HG03175 (cell line): ENCODE results near the gene EMC8.
"Not testable (repeated sequence)": the region's sequence is repeated elsewhere in the genome, so short reads cannot be mapped to it uniquely, and the experiment has no call there.

ENCODE experiments used
- ATAC-seq: cut with Tn5 transposase; IDR thresholded peaks from one replicate; pipeline ENCODE4 v1.9.1; 2021; ENCODE audit warnings: mild to moderate bottlenecking, moderate library complexity; ENCODE audit not compliant: unreplicated experiment

EMC8 gene

GRCh38 chr16:85799497-85800320, at the start of gene EMC8, which contains the start of gene COX4I1:
Gene EMC8 (minus strand): TSS chr16:85799544. CDS start chr16:85799295, 249 bp downstream.
Gene COX4I1 (plus strand): TSS chr16:85799695. CDS start chr16:85801206, 1,511 bp downstream.
- peak; percentile 81 for ATAC-seq

DNA sequence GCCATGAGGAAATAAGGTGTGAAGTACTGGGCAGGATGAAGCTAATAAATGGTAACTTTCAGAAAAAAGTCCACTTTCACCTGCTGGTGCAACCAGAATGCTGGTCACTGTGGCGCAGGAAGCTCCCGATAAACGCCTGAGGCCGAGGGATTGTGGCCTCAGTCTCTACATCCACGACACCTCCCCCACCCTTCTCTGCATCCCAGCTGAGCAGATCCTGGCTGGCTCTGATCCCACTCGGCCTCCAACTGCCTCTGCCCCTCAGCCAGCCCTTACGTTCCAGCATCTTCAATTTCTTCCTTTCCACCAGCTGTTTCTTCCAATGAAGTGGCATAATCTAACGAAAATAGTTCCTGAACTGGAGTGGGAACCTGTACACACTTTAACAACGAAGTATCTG, 49.6 kb upstream of the EMC8 start:
- ATAC-seq: no peak

DNA sequence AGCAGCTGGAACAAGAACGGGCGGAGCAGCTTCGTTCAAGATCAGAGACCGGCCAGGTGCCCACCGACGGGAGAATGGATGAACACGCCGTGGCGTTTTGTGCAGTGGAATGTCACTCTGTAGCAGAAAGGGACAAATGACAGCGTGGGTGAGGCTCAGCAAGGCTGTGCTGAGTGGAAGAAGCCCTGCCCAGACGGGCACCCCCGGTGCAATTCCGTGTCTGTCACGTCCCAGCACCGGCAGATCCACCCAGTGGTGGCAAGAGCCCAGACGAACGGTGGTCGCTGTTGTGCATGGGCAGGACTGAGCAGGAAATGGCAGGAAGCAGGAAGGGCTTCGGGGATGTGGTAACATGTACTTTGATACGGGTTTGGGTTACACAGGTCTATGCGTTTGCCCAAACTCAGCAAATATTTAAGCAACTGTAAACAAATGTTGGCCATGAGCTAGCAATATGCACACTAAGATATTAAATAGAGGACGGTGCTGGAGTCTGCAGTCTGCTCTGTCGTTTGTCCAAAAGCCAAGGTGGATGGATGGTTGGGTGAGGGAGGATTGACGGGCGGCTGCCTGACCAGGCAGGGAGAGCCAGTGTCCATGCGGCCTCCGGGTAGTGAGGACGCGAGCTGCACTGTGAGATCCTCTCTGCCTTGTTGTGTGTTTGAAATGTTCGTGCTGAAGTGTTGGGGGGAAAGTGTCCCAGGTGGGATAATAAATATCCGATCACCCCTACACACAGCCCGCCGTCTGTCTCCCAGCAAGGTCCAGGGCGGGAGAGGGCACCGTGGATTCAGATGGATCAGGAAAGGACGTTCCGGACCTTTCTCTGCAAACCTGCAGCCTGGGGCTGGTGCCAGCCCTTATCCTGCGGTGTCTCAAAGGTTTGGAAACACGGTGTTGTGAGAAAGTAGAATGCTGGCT, 48.6 kb upstream of the EMC8 start:
- ATAC-seq: no peak

DNA sequence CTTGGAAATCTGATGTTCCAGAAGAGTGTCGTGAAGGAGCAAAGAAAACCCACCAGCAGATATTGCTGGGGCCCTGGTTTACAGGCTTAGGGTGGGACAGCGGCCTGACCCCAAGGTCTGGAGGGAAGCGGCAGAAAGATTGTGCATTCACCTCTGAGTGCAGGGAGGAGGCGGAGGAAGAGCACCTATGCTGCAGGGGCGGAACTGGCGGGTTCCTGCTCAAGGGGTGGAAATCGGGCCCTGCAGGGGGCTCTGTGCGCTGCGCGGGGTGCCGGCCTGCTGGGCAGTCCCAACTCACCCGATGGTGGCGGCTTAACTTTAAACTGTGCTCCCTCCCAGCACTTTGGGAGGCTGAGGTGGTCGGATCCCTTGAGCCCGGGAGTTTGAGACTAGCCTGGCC, 47.7 kb upstream of the EMC8 start:
- ATAC-seq: no peak

DNA sequence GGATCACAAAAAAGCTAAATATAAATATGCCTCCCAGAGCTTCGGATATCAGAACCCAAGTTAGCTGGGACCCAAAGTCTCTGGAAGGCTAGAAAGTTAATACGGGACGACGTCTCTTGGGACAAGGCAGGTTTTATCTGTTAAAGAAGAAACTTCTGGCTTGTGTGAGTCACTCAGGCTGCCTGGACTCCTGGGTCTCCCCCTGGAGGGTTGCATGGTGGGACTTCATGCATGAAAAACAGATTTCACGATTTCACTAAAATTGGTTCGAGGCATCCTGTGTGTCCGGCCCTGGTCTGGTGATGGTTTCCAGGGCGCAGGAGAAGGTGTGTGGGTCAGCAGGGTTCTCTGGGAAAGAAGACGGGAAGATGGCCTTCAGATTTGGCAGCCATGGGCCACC, 47.1 kb upstream of the EMC8 start:
- no peak for ATAC-seq

GRCh38 chr16:85845266-85845665, 45.9 kb upstream of the EMC8 start:
- ATAC-seq: no peak

- ATAC-seq: no peak
These were observed 45.4 kb upstream of the EMC8 start for GRCh38 chr16:85844786-85845185.

DNA sequence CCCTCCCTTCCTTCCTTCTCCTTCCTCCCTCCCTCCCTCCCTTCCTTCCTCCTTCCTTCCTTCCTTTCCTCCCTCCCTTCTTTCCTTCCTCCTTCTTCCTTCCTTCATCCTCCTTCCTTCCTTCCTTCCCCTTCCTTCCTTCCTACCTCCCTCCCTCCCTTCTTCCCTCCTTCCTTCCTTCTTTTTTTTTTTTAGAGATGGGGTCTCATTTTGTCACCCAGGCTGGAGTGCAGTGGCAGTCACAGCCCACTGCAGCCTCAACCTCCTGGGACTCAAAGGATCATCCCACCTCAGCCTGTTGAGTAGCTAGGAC, 44.8 kb upstream of the EMC8 start:
- ATAC-seq: no peak

GRCh38 chr16:85843471-85844168, 44.3 kb upstream of the EMC8 start:
- ATAC-seq: no peak

DNA sequence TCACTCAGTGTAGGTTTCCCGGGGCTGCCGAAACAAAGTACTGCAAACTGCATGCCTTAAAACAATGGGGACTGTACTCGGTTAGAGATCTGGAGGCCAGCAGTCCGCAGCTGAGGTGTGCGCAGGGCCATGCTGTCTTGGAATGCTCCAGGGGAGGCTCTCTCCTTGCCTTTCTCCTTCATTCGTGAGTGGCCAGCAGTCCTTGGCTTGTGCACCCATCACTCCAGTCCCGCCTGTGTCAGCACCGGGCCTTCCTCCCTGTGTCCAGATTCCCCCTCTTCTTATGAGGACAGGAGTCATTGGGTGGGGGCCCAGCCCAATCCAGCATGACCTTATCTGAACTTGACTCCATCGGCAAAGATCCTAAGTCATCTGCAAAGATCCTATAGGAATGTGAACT, 43.5 kb upstream of the EMC8 start:
- no peak for ATAC-seq

DNA sequence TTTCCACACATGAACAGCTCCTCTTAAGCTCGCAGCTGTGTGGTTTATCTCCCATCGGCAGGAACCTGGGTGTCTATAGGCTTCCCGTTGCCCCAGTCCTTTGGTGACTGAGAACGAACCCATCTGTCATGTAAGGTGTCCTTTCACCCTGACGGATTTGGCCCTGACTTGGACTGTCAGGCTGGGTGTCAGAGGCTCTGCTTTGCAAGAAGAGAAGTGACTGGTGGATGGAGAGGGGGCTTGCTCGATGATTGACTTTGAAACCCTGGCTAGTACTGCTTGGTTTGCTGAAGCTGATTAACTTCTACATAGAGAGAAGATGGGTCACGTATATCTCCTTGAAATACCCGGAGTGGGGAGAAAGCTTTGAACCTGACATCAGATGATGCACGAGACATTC, 43.1 kb upstream of the EMC8 start:
- no peak for ATAC-seq

DNA sequence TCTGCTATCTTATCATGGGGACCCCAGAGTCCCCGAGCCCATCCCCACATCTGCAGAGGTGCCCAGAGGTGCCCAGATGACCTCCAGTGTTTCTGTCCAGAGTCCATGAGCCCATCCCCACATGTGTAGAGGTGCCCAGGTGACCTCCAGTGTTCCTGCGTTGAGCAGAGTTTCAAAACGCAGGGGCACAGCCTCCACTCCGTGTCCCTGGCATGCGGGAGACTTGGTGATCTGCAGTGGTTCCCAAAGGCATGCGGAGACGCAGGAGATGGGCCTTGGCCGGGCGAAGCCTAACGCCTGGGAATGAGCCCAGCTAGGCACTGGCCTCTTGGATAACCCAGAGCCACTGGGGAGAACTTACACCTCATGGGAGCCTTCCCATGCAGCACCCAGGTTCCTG, 41.5 kb upstream of the EMC8 start:
- no peak for ATAC-seq

GRCh38 chr16:85840395-85840794, 41.1 kb upstream of the EMC8 start:
- no peak for ATAC-seq

DNA sequence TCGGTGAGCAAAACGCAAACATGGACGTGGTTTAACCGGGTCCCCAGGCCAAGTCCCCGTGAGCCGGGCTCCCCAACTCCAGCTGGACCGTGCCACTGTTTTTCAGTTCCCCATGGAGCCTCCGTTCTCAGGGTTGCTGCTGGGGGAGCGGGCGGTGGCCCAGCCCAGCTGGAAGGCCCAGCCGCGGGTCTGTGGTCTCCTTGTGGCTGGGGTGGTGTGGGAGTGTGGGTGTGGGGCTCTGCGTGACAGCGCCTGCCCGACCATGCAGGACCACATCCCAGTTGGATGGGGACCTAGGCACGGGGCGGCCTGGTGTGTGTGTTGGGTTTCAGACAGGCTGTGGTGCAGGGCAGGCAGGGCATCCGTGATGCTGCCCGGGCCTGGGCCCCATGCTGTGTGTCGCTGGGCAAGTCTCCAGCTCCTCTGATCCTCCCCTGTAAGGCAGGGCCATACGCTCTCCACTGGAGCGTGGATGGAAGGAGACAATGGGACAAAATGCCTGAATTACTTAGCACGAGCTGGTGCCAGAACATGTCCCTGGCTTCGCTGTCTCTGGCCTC, 40.4 kb upstream of the EMC8 start:
- ATAC-seq: no peak

DNA sequence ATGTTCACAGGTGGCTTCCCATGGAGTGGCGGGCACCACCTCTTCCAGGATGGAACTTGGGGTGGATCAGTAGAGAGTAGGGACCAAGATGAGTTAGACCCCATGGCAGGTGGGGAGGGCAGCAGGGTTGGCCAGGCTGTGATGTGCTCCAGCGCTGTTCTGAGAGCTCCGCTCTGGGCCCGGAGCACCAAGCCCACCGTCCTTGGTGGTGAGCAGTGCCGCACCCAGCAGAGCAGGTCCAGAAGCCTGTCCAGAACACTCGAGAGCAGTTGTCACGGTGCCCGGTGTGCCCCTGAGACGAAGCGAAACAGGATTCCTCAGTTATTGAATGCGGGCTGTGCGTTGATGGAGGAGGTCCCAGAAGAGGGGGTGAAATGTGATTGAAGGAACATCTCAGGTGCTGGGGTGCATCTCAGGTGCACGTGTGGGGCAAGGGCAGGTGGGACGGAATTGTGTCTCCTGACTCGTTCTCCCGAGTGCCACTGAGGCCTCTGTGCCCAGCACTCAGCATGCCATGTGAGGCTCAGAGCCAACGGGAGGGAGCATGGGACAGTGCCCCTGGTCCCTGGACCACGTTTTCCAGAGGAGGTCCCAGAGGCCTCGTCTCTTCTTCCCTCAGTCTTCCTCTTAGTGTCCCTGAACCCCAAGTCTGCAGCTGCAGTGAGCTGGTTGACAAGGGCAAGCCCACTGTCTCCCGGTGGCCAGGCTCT, 39.7 kb upstream of the EMC8 start:
- ATAC-seq: no peak

- ATAC-seq: no peak
These were observed 39.0 kb upstream of the EMC8 start for GRCh38 chr16:85838381-85838780.

DNA sequence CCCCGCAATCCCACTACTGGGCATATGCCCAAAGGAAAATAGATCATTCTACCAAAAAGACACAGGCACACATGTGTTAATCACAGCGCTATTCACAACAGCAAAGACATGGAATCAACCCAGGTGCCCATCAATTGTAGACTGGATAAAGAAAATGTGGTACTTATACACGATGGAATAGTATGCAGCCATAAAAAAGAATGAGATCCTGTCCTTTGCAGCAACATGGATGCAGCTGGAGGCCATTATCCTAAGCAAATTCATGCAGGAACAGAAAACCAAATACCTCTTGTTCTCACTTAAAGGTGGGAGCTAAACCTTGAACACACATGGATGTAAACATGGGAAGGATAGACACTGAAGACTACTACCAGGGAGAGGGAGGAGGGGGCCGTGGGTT, 38.3 kb upstream of the EMC8 start:
- not testable (repeated sequence) for ATAC-seq

- no peak for ATAC-seq
These were observed 37.6 kb upstream of the EMC8 start for GRCh38 chr16:85836706-85837582.

- no peak for ATAC-seq
These were observed 36.8 kb upstream of the EMC8 start for GRCh38 chr16:85835956-85836705.
